Activated CD4-positive, CD25-positive, alpha-beta regulatory T cell treated with anti-CD3 and anti-CD28 coated beads, Interleukin-2, amount 50 U/mL, for 24 hours (primary cell): ENCODE data around the gene DPP6.

Experiments
- ATAC-seq, 2 donors: fragments of 150-1000 bp; cut with Tn5 transposase; one replicate each; pipeline ENCODE4 v1.10.0; 2021; ENCODE audit warnings: mild to moderate bottlenecking in 1 of 2, moderate library complexity in 1 of 2

DPP6 gene

GRCh38 chr7:154899862-154900261, 847.7 kb downstream of the DPP6 start:
- no peak for ATAC-seq

GRCh38 chr7:154902600-154903082, 850.4 kb downstream of the DPP6 start:
- ATAC-seq = no peak

- ATAC-seq = no peak
These were observed 851.0 kb downstream of the DPP6 start for GRCh38 chr7:154903083-154903731.

GRCh38 chr7:154905146-154905545, 852.9 kb downstream of the DPP6 start:
- ATAC-seq = no peak

GRCh38 chr7:154905615-154906014, 853.4 kb downstream of the DPP6 start:
- no peak for ATAC-seq

GRCh38 chr7:154906201-154906600, 854.0 kb downstream of the DPP6 start:
- no peak for ATAC-seq

- no peak for ATAC-seq
These were observed 854.6 kb downstream of the DPP6 start for GRCh38 chr7:154906736-154907355.

- no peak for ATAC-seq
These were observed 855.7 kb downstream of the DPP6 start for GRCh38 chr7:154907651-154908620.

GRCh38 chr7:154909241-154910105, 857.3 kb downstream of the DPP6 start:
- no peak for ATAC-seq

GRCh38 chr7:154910125-154910524, 857.9 kb downstream of the DPP6 start:
- no peak for ATAC-seq

GRCh38 chr7:154910977-154911376, 858.8 kb downstream of the DPP6 start:
- no peak for ATAC-seq

GRCh38 chr7:154911411-154911810, 859.2 kb downstream of the DPP6 start:
- ATAC-seq = no peak

- no peak for ATAC-seq
These were observed 859.8 kb downstream of the DPP6 start for GRCh38 chr7:154911862-154912455.

GRCh38 chr7:154912871-154913637, 860.9 kb downstream of the DPP6 start:
- ATAC-seq = no peak

GRCh38 chr7:154913638-154914307, 861.6 kb downstream of the DPP6 start:
- ATAC-seq = peak; percentile 92 to 94

- ATAC-seq = no peak
These were observed 862.3 kb downstream of the DPP6 start for GRCh38 chr7:154914308-154914995.

- no peak for ATAC-seq
These were observed 862.8 kb downstream of the DPP6 start for GRCh38 chr7:154914996-154915380.

GRCh38 chr7:154915600-154915999, 863.4 kb downstream of the DPP6 start:
- ATAC-seq = no peak

GRCh38 chr7:154916381-154916780, 864.2 kb downstream of the DPP6 start:
- no peak for ATAC-seq
